Peyer's patch (tissue), 4 donors: ENCODE data around the gene CFAP97D1. TPM values are rescaled to one million over a fixed set of nuclear protein-coding genes. Genes with fewer than 3 reads are reported as not detected.

Experiments
- DNase-seq, 3 donors: peaks; one replicate each; pipeline ENCODE4 v3.0.0-alpha.2; 2017 to 2019
- H3K27ac ChIP-seq, 4 donors: fragments of 200-600 bp; sonication (generic); one replicate each; pipeline ENCODE4 v1.5.1; 2016 to 2019
- H3K27me3 ChIP-seq, 2 donors: fragments of 200-600 bp; sonication (generic); one replicate each; pipeline ENCODE4 v1.5.1; 2019
- H3K36me3 ChIP-seq, 3 donors: fragments of 200-600 bp; sonication (generic); one replicate each; pipeline ENCODE4 v1.5.1; 2016 to 2019
- H3K4me1 ChIP-seq, 4 donors: fragments of 200-600 bp; sonication (generic); one replicate each; pipeline ENCODE4 v1.5.1; 2016 to 2019
- H3K4me3 ChIP-seq, 4 donors: fragments of 200-600 bp; sonication (generic); 1 replicate in 3 of 4; 2 replicates in 1 of 4; pipeline ENCODE4 v1.5.1; 2016 to 2019; ENCODE audit warnings: mild to moderate bottlenecking in 1 of 4
- H3K9me3 ChIP-seq, 4 donors: fragments of 200-600 bp; sonication (generic); one replicate each; pipeline ENCODE4 v1.5.1; 2016 to 2019; ENCODE audit warnings: mild to moderate bottlenecking in 1 of 4
- POLR2A ChIP-seq, 2 donors: fragments of 450-650 bp; IDR thresholded peaks; one replicate each; pipeline ENCODE4 v1.5.1; 2017; ENCODE audit warnings: antibody characterized with exemption in 2 of 2, mild to moderate bottlenecking in 2 of 2, moderate library complexity in 2 of 2
- total RNA-seq, 4 donors: library from RNA; depleted of rRNA; stranded (reverse); fragments of >200 nt; gene quantifications; one replicate each; pipeline ENCODE4 v1.1.0, GENCODE V29; 2016
- TF ChIP-seq, protein P1 (sequence below), 6 experiments: fragments of 450-650 bp in 4 of 6; fragments of 200-600 bp in 2 of 6; sonication (generic) in 1 of 6; IDR thresholded peaks; one replicate each; pipeline ENCODE4 v1.5.1; 2017 to 2019; ENCODE audit warnings: antibody characterized with exemption in 6 of 6, mild to moderate bottlenecking in 3 of 6, moderate library complexity in 1 of 6

Gene CFAP97D1
- total RNA-seq, 4 donors from 2014 or later: not detected

DNA sequence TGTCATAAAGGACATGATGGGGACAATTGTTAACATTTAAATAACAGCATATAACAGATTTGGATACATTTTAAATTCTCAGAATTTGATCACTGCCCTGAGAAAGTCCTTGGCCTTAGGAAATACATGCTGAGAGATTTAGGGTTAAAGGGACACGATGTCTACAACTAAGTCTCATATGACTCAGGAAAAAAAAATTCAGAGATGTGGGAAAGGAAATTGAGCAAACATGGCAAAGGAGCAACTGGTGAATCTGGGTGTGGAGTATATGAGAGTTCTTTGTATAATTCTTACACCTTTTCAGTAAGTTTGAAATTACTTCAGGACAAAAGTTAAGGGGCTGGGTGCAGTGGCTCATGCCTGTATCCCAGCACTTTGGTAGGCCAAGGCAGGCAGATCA lies 34.5 kb downstream of the CFAP97D1 start:
- TF ChIP-seq, protein P1, sequence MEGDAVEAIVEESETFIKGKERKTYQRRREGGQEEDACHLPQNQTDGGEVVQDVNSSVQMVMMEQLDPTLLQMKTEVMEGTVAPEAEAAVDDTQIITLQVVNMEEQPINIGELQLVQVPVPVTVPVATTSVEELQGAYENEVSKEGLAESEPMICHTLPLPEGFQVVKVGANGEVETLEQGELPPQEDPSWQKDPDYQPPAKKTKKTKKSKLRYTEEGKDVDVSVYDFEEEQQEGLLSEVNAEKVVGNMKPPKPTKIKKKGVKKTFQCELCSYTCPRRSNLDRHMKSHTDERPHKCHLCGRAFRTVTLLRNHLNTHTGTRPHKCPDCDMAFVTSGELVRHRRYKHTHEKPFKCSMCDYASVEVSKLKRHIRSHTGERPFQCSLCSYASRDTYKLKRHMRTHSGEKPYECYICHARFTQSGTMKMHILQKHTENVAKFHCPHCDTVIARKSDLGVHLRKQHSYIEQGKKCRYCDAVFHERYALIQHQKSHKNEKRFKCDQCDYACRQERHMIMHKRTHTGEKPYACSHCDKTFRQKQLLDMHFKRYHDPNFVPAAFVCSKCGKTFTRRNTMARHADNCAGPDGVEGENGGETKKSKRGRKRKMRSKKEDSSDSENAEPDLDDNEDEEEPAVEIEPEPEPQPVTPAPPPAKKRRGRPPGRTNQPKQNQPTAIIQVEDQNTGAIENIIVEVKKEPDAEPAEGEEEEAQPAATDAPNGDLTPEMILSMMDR (IDR thresholded peaks at IDR 0.05): no peak
- TF ChIP-seq POLR2A (IDR thresholded peaks at IDR 0.05): no peak
- H3K4me3 ChIP-seq: no peak overlapping the region
- DNase-seq: no peak
- H3K27me3 ChIP-seq: no peaks in the 10 kb centered on the region
- no peak overlapping the region for H3K27ac ChIP-seq
- no peaks in the 10 kb centered on the region for H3K9me3 ChIP-seq
- no peaks in the 10 kb centered on the region for H3K36me3 ChIP-seq
- H3K4me1 ChIP-seq: peaks cover 0 to 5% (median 0%) of the 10 kb centered on the region in 4 donors

DNA sequence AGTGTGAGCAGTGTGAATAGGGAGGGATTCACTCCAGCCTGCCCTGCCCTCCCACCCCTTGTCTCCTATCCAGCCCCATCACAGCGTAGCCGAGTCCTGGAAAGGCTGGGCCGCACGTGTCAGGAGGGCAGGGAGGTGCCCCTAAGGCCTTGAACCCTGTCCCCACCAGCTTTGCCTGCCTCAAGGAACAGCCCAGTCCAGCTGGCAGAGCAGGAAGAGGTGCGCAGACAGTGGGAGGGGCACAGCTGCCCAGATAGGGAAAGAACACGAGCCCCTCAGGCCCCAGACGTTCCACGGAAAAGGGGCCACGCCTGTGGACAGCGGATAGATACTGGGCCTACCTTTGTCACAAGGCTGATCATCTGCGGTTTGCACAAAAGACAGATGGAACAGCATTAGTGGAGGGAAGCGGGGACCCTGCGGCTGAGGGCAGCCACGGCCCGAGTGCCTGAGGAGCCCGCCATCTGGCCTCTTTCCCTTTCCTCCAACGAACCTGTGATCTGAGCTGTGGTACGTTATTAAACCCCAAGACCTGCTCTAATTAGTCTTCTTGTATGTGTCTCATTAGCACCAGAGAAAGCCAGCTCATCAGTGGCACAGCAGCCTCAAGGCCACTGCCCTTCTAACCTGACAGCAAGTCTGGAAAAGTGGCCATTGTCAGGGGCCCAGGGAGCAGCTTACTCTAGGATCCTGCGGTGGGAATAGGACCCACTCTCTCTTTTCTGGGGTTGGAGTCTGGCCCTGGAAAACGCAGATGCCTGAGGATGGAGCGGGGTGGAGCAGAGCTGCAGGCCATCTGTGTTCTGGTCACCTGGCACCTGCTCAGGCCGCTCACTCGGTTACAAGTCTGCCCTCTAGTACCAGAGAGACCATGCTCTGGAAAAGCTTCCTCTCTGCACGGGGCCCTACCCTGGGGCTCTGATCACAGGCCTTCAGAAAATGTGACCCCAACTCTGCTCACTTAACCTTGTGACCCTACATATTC lies 36.4 kb downstream of the CFAP97D1 start:
- no peak for DNase-seq
- TF ChIP-seq POLR2A (IDR thresholded peaks at IDR 0.05): no peak
- TF ChIP-seq, protein P1 (IDR thresholded peaks at IDR 0.05): no peak
- Histone ChIP-seq H3K4me3 (no peak overlapping the region), H3K4me1 (peaks cover 0 to 5% (median 0%) of the 10 kb centered on the region in 4 donors), H3K36me3 (no peaks in the 10 kb centered on the region), H3K27ac (no peak overlapping the region), H3K27me3 (no peaks in the 10 kb centered on the region), H3K9me3 (no peaks in the 10 kb centered on the region)

DNA sequence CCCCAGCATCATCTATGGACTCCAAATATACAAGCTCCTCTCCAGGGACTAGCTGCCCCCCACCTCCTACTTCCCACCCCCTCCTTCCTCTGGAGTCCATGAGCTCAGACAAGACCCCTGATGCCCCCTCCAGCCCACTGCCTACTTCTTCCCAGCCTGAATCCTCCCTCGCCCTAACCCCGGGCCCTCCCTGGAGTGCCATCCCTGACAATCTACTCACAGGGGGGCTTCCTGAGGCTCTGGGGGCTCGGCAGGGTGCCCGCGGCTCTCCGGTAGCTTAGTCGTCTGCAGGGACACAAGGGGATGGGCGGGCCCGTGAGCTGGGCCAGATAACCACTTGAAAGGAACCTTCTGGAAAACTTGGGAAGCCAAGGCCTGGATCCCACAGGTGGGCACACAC lies 37.6 kb downstream of the CFAP97D1 start:
- Histone ChIP-seq H3K4me1 (peaks cover 0 to 7% (median 0%) of the 10 kb centered on the region in 4 donors), H3K27ac (no peak overlapping the region), H3K27me3 (no peaks in the 10 kb centered on the region), H3K9me3 (no peaks in the 10 kb centered on the region), H3K36me3 (no peaks in the 10 kb centered on the region), H3K4me3 (no peak overlapping the region)
- TF ChIP-seq, protein P1 (IDR thresholded peaks at IDR 0.05): no peak
- TF ChIP-seq POLR2A (IDR thresholded peaks at IDR 0.05): no peak
- DNase-seq: no peak

DNA sequence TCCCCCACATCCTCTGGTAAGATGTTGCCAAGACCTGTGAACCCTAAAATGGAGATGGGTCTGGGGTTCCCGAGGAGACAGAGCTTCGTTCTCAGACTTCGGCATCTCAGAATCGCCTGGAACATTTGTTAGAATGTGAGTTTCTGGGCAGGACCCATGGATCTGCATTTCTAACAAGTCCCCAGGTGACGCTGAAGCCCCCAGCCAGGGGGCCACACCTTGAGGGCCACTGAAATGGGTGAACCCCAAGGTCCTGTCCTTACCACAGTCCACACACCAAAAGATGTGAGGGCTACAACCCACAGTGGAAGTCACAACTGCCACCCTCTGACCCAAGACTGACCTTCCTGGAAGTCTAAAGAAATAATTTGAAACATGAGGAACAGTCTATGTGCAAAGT lies 38.7 kb downstream of the CFAP97D1 start:
- no peaks in the 10 kb centered on the region for H3K36me3 ChIP-seq

DNA sequence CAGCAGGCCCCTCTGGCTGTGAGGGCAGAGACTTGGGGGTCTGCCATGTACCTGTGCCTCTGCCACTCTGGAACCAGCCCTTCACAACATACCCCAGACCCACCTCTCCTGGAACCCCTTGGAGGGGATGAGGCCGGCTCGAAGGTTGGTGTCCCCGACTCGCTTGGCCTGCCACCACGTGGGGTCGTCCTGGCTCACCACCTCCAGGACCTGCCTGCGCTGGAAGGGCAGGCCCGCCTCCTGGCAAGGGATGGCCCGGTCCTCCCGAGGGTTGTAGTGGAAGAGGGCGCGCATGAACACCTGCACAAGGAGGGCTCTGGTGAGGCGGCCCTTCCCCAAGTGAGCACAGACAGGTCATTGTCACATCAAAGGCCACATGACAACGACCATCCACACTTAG lies 40.5 kb downstream of the CFAP97D1 start:
- no peak for TF ChIP-seq POLR2A (IDR thresholded peaks at IDR 0.05)
- TF ChIP-seq, protein P1 (IDR thresholded peaks at IDR 0.05): no peak
- no peak for DNase-seq
- no peaks in the 10 kb centered on the region for H3K27me3 ChIP-seq
- H3K36me3 ChIP-seq: no peaks in the 10 kb centered on the region
- no peak overlapping the region for H3K4me3 ChIP-seq
- H3K27ac ChIP-seq: no peak overlapping the region
- H3K4me1 ChIP-seq: peaks cover 0 to 21% (median 0%) of the 10 kb centered on the region in 4 donors
- H3K9me3 ChIP-seq: no peaks in the 10 kb centered on the region

More for the DNA sequence above, 38.7 kb downstream of the CFAP97D1 start:
- no peak for DNase-seq
- no peaks in the 10 kb centered on the region for H3K9me3 ChIP-seq
- H3K27me3 ChIP-seq: no peaks in the 10 kb centered on the region
- H3K4me3 ChIP-seq: no peak overlapping the region
- TF ChIP-seq, protein P1 (IDR thresholded peaks at IDR 0.05): no peak
- TF ChIP-seq POLR2A (IDR thresholded peaks at IDR 0.05): no peak
- H3K4me1 ChIP-seq: peaks cover 0 to 18% (median 0%) of the 10 kb centered on the region in 4 donors
- no peak overlapping the region for H3K27ac ChIP-seq
